ENCODE data around the gene ACSF3. TPM values are rescaled to one million over a fixed set of nuclear protein-coding genes. Genes with fewer than 3 reads are reported as not detected.

The ACSF3 gene
- total RNA-seq, 2 experiments from 2014 or later: 112 to 143 TPM

DNA sequence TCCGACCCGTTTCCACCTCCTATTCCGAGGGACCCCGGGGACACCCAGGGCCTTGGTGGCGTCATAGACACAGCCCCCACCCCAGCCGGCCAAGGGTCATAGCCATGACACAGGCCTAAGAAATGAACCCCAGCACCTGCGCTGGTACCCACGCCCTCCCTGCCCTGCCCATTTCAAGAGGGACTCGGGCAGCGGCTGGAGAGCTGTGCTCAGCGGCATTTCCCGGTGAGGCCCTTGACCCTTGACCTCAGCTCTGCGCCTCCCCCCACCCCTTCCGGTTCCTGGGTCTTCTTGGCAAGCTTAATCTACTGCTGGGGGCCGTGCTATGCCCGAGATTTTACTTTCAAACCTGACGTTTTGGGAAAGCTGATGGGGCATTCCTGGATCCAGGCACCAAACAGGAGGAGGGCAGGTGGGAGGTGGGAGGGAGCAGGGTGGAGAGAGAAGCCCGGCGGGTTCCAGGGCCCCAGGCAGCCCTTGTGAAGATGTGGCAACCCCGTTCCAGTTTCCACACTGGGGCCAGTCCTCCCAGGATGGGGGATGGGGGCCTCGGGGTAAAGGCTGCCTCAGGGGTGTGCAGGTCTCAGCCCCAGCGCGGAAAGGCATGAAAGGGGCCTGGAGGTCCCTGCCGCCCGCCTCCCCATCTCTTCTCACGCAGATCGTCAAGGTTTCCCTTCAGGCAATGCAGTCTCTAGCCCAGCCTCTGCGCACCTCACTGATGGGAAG lies 106.6 kb downstream of the ACSF3 start, which contains the start of gene SLC22A31:
Gene SLC22A31 (minus strand): TSS at position 414 of the 726 bp plus-strand sequence. CDS start 36 bp downstream, at position 378.
- H2AFZ ChIP-seq (ENCODE audit: low read length): no peak within 1 kb of the TSS
- H3K27ac ChIP-seq (ENCODE audit: low read depth, low read length, poor library complexity, severe bottlenecking): no peak within 1 kb of the TSS
- no peak within 1 kb of the TSS for H3K4me2 ChIP-seq (ENCODE audit: low read length)
- no peaks in the 10 kb centered on the region for H3K9me3 ChIP-seq (ENCODE audit: low read length)
- TF ChIP-seq, protein P1, sequence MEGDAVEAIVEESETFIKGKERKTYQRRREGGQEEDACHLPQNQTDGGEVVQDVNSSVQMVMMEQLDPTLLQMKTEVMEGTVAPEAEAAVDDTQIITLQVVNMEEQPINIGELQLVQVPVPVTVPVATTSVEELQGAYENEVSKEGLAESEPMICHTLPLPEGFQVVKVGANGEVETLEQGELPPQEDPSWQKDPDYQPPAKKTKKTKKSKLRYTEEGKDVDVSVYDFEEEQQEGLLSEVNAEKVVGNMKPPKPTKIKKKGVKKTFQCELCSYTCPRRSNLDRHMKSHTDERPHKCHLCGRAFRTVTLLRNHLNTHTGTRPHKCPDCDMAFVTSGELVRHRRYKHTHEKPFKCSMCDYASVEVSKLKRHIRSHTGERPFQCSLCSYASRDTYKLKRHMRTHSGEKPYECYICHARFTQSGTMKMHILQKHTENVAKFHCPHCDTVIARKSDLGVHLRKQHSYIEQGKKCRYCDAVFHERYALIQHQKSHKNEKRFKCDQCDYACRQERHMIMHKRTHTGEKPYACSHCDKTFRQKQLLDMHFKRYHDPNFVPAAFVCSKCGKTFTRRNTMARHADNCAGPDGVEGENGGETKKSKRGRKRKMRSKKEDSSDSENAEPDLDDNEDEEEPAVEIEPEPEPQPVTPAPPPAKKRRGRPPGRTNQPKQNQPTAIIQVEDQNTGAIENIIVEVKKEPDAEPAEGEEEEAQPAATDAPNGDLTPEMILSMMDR (conservative IDR thresholded peaks at IDR 0.05; ENCODE audit: low read length): no peak
- TF ChIP-seq EZH2phosphoT487 (IDR thresholded peaks at IDR 0.05; ENCODE audit: borderline replicate concordance, low read depth, low read length): no peak
- H3K36me3 ChIP-seq (ENCODE audit: insufficient read depth, low read length): no peaks in the 10 kb centered on the region
- no TSS peak for BruUV-seq (replicated peaks)
- H3K4me1 ChIP-seq (ENCODE audit: insufficient read depth, low read length, poor library complexity, severe bottlenecking): no peaks in the 10 kb centered on the region
- DNase-seq (ENCODE audit: low spot score): no peak
- intact Hi-C loops (cut with micrococcal nuclease; ENCODE audit: unreplicated experiment): no loop called here
- POLR2A ChIA-PET: no interaction called here
- no peaks in the 10 kb centered on the region for H3K9me2 ChIP-seq (ENCODE audit: insufficient read depth, low read length)
- CTCF ChIA-PET (ENCODE audit: unreplicated experiment): no interaction called here
- no peak within 1 kb of the TSS for H3K4me3 ChIP-seq (ENCODE audit: low read depth, low read length, poor library complexity, severe bottlenecking)
- no peaks in the 10 kb centered on the region for H3K79me2 ChIP-seq (ENCODE audit: insufficient read depth, low read depth, low read length)
- no peaks in the 10 kb centered on the region for H4K20me1 ChIP-seq (ENCODE audit: insufficient read depth, low read length)

DNA sequence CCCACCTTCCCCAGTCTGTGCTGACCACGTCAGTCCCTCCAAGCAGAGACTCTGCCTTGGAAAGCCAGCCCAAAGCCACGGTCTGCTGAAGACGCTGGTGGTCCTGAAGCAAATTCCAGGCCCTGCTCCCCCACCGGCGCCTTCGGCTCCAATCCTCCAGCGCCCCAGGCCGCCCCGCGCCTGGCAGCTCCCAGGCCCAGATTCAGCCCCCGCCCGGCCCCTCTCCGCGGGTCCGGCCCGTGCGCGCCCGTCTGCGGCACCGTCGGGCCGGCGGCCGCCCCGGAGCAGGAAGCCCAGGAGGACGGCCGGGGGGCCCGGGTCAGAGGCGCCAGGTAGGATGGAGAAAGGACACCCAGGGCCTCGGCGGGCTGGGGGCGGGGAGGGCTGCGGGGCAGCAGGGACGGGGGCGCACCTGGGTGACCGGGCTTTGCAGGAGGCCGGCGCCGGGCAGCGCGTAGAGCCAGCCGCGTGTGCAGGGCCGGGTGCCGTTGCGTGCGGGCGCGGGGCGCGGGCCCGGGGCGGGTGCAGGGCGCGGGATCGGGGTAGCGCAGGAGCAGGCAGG lies 107.3 kb downstream of the ACSF3 start:
- BruUV-seq (replicated peaks): no TSS peak
- Histone ChIP-seq H3K9me3 (ENCODE audit: low read length) (no peaks in the 10 kb centered on the region), H3K9me2 (ENCODE audit: insufficient read depth, low read length) (no peaks in the 10 kb centered on the region), H3K27ac (ENCODE audit: low read depth, low read length, poor library complexity, severe bottlenecking) (no peak overlapping the region), H2AFZ (ENCODE audit: low read length) (no peak overlapping the region), H3K4me2 (ENCODE audit: low read length) (no peak overlapping the region), H4K20me1 (ENCODE audit: insufficient read depth, low read length) (no peaks in the 10 kb centered on the region), H3K4me3 (ENCODE audit: low read depth, low read length, poor library complexity, severe bottlenecking) (no peak overlapping the region), H3K4me1 (ENCODE audit: insufficient read depth, low read length, poor library complexity, severe bottlenecking) (no peaks in the 10 kb centered on the region), H3K36me3 (ENCODE audit: insufficient read depth, low read length) (no peaks in the 10 kb centered on the region), H3K79me2 (ENCODE audit: insufficient read depth, low read depth, low read length) (no peaks in the 10 kb centered on the region)
- TF ChIP-seq, protein P1 (conservative IDR thresholded peaks at IDR 0.05; ENCODE audit: low read length): no peak
- TF ChIP-seq EZH2phosphoT487 (IDR thresholded peaks at IDR 0.05; ENCODE audit: borderline replicate concordance, low read depth, low read length): no peak
- DNase-seq (ENCODE audit: low spot score): no peak
- ChIA-PET CTCF (ENCODE audit: unreplicated experiment) (no interaction called here), POLR2A (no interaction called here)
- intact Hi-C loops (cut with micrococcal nuclease; ENCODE audit: unreplicated experiment): no loop called here
